Measurements from ENCODE around the gene IFT22.
"Not testable (repeated sequence)": the region's sequence is repeated elsewhere in the genome, so short reads cannot be mapped to it uniquely, and the experiment has no call there.

IFT22 gene

GRCh38 chr7:101308245-101309085 is 13.1 kb downstream of the IFT22 start:
- peak; percentile 34 to 40 for DNase-seq

GRCh38 chr7:101306307-101306706 is 15.3 kb downstream of the IFT22 start:
- DNase-seq, result no peak

GRCh38 chr7:101303102-101303701 is 18.4 kb downstream of the IFT22 start:
- no peak for DNase-seq

GRCh38 chr7:101302641-101303101 is 18.9 kb downstream of the IFT22 start:
- no peak for DNase-seq

- no peak for DNase-seq
These were observed 20.9 kb downstream of the IFT22 start for GRCh38 chr7:101300465-101301376.

- DNase-seq, result no peak
These were observed 21.8 kb downstream of the IFT22 start for GRCh38 chr7:101299511-101300464.

GRCh38 chr7:101294832-101295121 is 26.8 kb downstream of the IFT22 start:
- no peak for DNase-seq

GRCh38 chr7:101294039-101294831 is 27.4 kb downstream of the IFT22 start:
- no peak for DNase-seq

GRCh38 chr7:101293069-101294021 is 28.3 kb downstream of the IFT22 start:
- not testable (repeated sequence) for DNase-seq

- DNase-seq, result not testable (repeated sequence)
These were observed 29.0 kb downstream of the IFT22 start for GRCh38 chr7:101292566-101292965.

GRCh38 chr7:101290186-101291037 is 31.2 kb downstream of the IFT22 start:
- DNase-seq, result peak; percentile 51 to 65

- DNase-seq, result not testable (repeated sequence)
These were observed 31.9 kb downstream of the IFT22 start for GRCh38 chr7:101289687-101290086.

GRCh38 chr7:101288439-101288838 is 33.2 kb downstream of the IFT22 start:
- DNase-seq, result no peak

- DNase-seq, result no peak
These were observed 34.6 kb downstream of the IFT22 start for GRCh38 chr7:101287032-101287431.

- DNase-seq, result not testable (repeated sequence)
These were observed 35.7 kb downstream of the IFT22 start for GRCh38 chr7:101285880-101286279.

- no peak for DNase-seq
These were observed 36.4 kb downstream of the IFT22 start for GRCh38 chr7:101285171-101285570.

GRCh38 chr7:101280912-101281311 is 40.7 kb downstream of the IFT22 start:
- DNase-seq, result not testable (repeated sequence)

GRCh38 chr7:101278461-101279292 is 42.9 kb downstream of the IFT22 start:
- no peak for DNase-seq
